Measurements from ENCODE around the gene MPND.

DNA sequence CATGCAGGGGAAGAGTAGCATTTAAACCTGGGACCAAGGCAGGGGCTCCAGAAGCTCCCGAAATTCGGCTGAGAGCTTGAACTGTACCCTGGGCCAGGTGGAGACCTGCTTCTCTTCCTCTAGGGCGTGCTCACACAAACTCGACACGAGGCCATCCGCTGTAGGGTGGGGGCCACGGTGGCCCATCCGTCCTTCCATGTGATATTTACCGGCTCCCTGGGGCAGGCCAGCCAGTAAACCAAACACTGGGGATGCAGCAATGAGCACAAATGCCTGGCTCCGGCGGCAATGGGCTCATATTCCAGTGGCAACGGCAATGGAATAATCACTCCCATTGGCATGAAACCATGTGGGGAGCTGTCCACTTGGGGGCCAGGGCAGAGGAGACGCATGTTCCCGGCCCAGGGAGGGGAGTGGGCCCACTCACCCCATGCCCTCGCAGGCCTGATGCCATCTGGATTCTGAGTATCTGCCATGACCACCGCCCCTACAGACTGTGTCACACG lies 46.2 kb downstream of the MPND start:
- TF ChIP-seq, protein P1, sequence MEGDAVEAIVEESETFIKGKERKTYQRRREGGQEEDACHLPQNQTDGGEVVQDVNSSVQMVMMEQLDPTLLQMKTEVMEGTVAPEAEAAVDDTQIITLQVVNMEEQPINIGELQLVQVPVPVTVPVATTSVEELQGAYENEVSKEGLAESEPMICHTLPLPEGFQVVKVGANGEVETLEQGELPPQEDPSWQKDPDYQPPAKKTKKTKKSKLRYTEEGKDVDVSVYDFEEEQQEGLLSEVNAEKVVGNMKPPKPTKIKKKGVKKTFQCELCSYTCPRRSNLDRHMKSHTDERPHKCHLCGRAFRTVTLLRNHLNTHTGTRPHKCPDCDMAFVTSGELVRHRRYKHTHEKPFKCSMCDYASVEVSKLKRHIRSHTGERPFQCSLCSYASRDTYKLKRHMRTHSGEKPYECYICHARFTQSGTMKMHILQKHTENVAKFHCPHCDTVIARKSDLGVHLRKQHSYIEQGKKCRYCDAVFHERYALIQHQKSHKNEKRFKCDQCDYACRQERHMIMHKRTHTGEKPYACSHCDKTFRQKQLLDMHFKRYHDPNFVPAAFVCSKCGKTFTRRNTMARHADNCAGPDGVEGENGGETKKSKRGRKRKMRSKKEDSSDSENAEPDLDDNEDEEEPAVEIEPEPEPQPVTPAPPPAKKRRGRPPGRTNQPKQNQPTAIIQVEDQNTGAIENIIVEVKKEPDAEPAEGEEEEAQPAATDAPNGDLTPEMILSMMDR (conservative IDR thresholded peaks at IDR 0.05 in 1 of 2, IDR thresholded peaks at IDR 0.05 in 1 of 2; ENCODE audit: extremely low read depth in 1 of 2, insufficient read depth in 1 of 2, low read depth in 1 of 2, low read length in 2 of 2) = no peak
- TF ChIP-seq EZH2 (IDR thresholded peaks at IDR 0.05; ENCODE audit: borderline replicate concordance, low read length) = no peak

All from mammary epithelial cell (primary cell).